A549 (cell line): Measurements from ENCODE around the gene APOL4. TPM values are rescaled to one million over a fixed set of nuclear protein-coding genes. Genes with fewer than 3 reads are reported as not detected.

Experiments used
- ATAC-seq, 2 experiments: fragments of 200-7000 bp in 1 of 2; fragments of >200 bp in 1 of 2; cut with Nextera tagmentation in 1 of 2; cut with Tn5 transposase in 1 of 2; 3 replicates each; pipeline versions ENCODE4 v1.8.0 to v1.9.1; 2018 to 2020; ENCODE audit warnings: mild to moderate bottlenecking in 1 of 2, moderate library complexity in 1 of 2
- CTCF ChIA-PET: fragments of 300-600 bp; sonication (Branson Sonifier 250); formaldehyde crosslinking; extraction: SDS; loops from one replicate; lab custom pipeline; 2021; ENCODE audit warnings: antibody characterized with exemption, inconsistent platforms; lab: Yijun Ruan, JAX
- POLR2A ChIA-PET: fragments of 350-600 bp; formaldehyde crosslinking; extraction: SDS; loops from one replicate; lab custom pipeline; 2021; ENCODE audit warnings: antibody characterized with exemption, inconsistent platforms; lab: Yijun Ruan, JAX
- DNase-seq, 2 experiments: peaks; one replicate each; pipeline versions ENCODE4 v3.0.0 to v3.0.0-alpha.2; 2011 to 2016; ENCODE audit warnings: low read depth in 1 of 2, low spot score in 1 of 2
- FAIRE-seq: peaks from 2 replicates; lab custom pipeline; 2011; peaks lifted over from hg19 to GRCh38; lab: Jason Lieb, UNC
- H3K27ac ChIP-seq, 2 experiments: fragments of >200 bp; sonication (Bioruptor Twin); formaldehyde crosslinking; 3 replicates each; pipeline ENCODE4 v1.5.1; 2016 to 2017
- H3K4me1 ChIP-seq: fragments of >200 bp; sonication (Bioruptor Twin); formaldehyde crosslinking; 3 replicates; pipeline ENCODE4 v1.6.1; 2016
- H3K4me2 ChIP-seq: fragments of >200 bp; sonication (Bioruptor Twin); formaldehyde crosslinking; 3 replicates; pipeline ENCODE4 v1.6.1; 2016
- H3K4me3 ChIP-seq: fragments of >200 bp; sonication (Bioruptor Twin); formaldehyde crosslinking; 3 replicates; pipeline ENCODE4 v1.5.1; 2016
- H3K9me3 ChIP-seq: fragments of >200 bp; sonication (Bioruptor Twin); formaldehyde crosslinking; 3 replicates; pipeline ENCODE4 v1.6.1; 2016
- BHLHE40 ChIP-seq: IDR thresholded peaks from 2 replicates; pipeline ENCODE4 v1.6.1; 2012; ENCODE audit warnings: low read depth, low read length, inconsistent platforms
- CBX2 ChIP-seq: fragments of 200-600 bp; sonication (generic); IDR thresholded peaks from 2 replicates; pipeline ENCODE4 v1.6.1; 2016; ENCODE audit warnings: low read depth, mild to moderate bottlenecking, borderline replicate concordance
- ESRRA ChIP-seq: fragments of 150-350 bp; IDR thresholded peaks from 2 replicates; pipeline ENCODE4 v1.6.1; 2014; ENCODE audit warnings: mild to moderate bottlenecking, low read length, borderline replicate concordance
- FOXS1 ChIP-seq: fragments of 250-450 bp; sonication (Bioruptor Pico); IDR thresholded peaks from 2 replicates; pipeline ENCODE4 v1.5.0; 2020; ENCODE audit warnings: mild to moderate bottlenecking, moderate library complexity
- HOXB5 ChIP-seq: fragments of 250-450 bp; sonication (Bioruptor Pico); IDR thresholded peaks from 2 replicates; pipeline ENCODE4 v1.5.0; 2020; ENCODE audit warnings: mild to moderate bottlenecking, moderate library complexity
- MAFK ChIP-seq: fragments of 450-650 bp; IDR thresholded peaks from 2 replicates; pipeline ENCODE4 v1.6.1; 2014; ENCODE audit not compliant: partially characterized antibody
- MAZ ChIP-seq: fragments of 150-350 bp; IDR thresholded peaks from 2 replicates; pipeline ENCODE4 v1.6.1; 2014; ENCODE audit warnings: antibody characterized with exemption, low read depth, low read length, borderline replicate concordance
- MYC ChIP-seq: IDR thresholded peaks from 2 replicates; pipeline ENCODE4 v1.6.1; 2012; ENCODE audit warnings: mild to moderate bottlenecking, inconsistent platforms, low read length, improper control_type of control experiment, borderline replicate concordance
- NFE2L2 ChIP-seq: fragments of 150-350 bp; conservative IDR thresholded peaks from 2 replicates; pipeline ENCODE4 v1.6.1; 2014; ENCODE audit warnings: low read length
- POLR2A ChIP-seq: IDR thresholded peaks from 2 replicates; pipeline ENCODE4 v1.6.1; 2012; ENCODE audit warnings: mild to moderate bottlenecking, low read length
- POLR2AphosphoS2 ChIP-seq: conservative IDR thresholded peaks from 2 replicates; pipeline ENCODE4 v1.6.1; 2012; ENCODE audit warnings: low read length, improper control_type of control experiment, inconsistent platforms
- RARB ChIP-seq: fragments of 250-450 bp; sonication (Bioruptor Pico); IDR thresholded peaks from 2 replicates; pipeline ENCODE4 v1.8.0; 2021; ENCODE audit warnings: mild to moderate bottlenecking, moderate library complexity
- TFCP2L1 ChIP-seq: fragments of 250-450 bp; sonication (Bioruptor Pico); IDR thresholded peaks from 2 replicates; pipeline ENCODE4 v1.5.0; 2021; ENCODE audit warnings: mild to moderate bottlenecking
- ZFP36 ChIP-seq: fragments of 450-650 bp; IDR thresholded peaks from 2 replicates; pipeline ENCODE4 v1.6.1; 2014; ENCODE audit warnings: borderline replicate concordance; ENCODE audit not compliant: partially characterized antibody
- ZSCAN20 ChIP-seq: fragments of 250-450 bp; sonication (Bioruptor Pico); IDR thresholded peaks from 2 replicates; pipeline ENCODE4 v1.8.0; 2022; ENCODE audit warnings: mild to moderate bottlenecking, moderate library complexity
- WGBS: methylation state at CpG from one replicate; pipeline ENCODE4 v1.1.6; 2017; ENCODE audit errors: missing lambda C conversion rate; 5-methylcytosine and 5-hydroxymethylcytosine counted together
- polyA plus RNA-seq, 4 experiments: library from polyadenylated mRNA; depleted of rRNA in 3 of 4; stranded (reverse); fragments of >200 nt; fragmentation: RNase III in 1 of 4; extraction: RNeasy Plus Mini Kit Qiagen cat#74134 plus additional on column Dnase treatment in 1 of 4; gene quantifications; 2 replicates in 3 of 4; 3 replicates in 1 of 4; pipeline ENCODE4 v1.2.3, GENCODE V29; 2011 to 2017
- TF ChIP-seq, protein P1 (sequence below): fragments of >200 bp; sonication (Bioruptor Twin); formaldehyde crosslinking; IDR thresholded peaks from 3 replicates; pipeline ENCODE4 v1.5.1; 2016
- TF ChIP-seq, protein P2 (sequence below): IDR thresholded peaks from 2 replicates; pipeline ENCODE4 v1.6.1; 2012; ENCODE audit warnings: low read depth, borderline replicate concordance
- TF ChIP-seq, protein P3 (sequence below): fragments of 150-350 bp; IDR thresholded peaks from 2 replicates; pipeline ENCODE4 v1.6.1; 2014; ENCODE audit warnings: low read depth, mild to moderate bottlenecking, low read length

APOL4 gene
- polyA plus RNA-seq, 2 of the 4 experiments (the other 2 are of a cell fraction): not detected

DNA sequence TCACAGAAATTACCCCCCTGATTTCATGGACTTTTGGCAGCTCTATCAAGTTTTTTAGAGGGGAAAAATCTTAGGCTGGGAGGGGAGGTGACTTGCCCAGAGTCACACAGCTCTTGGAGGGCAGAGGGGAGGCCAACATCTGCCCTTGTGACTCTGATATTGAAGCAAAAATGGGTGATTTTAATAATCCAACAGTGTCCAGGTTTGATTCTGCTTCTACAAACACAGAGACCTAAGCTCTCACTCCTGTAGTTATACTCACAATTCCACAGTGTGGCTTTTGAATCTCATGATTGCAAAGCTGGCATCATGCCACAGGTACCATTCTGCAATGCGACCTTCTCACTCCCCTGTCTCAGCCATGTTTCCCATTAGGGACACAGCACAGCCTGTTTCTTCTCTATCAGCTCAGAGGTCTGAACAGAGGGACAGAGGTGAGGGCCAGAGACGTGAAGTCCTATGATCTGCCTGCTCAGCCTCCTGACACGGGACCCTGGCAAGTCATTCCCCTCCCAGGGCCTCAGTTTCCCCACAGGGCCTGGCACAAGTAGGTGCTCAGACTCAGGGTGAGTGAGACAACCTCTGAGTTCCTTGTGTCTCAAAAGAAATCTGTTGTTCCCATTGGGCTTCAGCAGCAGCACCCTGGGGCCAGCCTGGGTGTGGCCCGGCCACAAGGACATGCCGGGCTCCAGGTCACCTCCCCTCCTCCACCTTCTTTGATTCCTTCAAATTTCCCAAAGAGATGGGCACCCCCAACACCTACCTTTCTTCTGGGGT lies 37.0 kb upstream of the APOL4 start:
- H3K4me1 ChIP-seq: peaks cover 18% of the 10 kb centered on the region
- peak overlapping the region; percentile 73 to 92 for H3K27ac ChIP-seq
- ATAC-seq (peak; percentile 21 to 47; a peak in 5 of 6 replicates), FAIRE-seq (no peak)
- peak overlapping the region; percentile 96 for H3K4me2 ChIP-seq
- peak overlapping the region; percentile 60 for H3K4me3 ChIP-seq
- POLR2A ChIA-PET: interaction anchor here (0.7 kb wide), 1 partner anchor 16 kb away, joined by 4 read pairs; no protein-coding TSS in a partner anchor
- no peaks in the 10 kb centered on the region for H3K9me3 ChIP-seq
- TF ChIP-seq POLR2AphosphoS2: no peak
- no peak for TF ChIP-seq TFCP2L1
- TF ChIP-seq, protein P1, sequence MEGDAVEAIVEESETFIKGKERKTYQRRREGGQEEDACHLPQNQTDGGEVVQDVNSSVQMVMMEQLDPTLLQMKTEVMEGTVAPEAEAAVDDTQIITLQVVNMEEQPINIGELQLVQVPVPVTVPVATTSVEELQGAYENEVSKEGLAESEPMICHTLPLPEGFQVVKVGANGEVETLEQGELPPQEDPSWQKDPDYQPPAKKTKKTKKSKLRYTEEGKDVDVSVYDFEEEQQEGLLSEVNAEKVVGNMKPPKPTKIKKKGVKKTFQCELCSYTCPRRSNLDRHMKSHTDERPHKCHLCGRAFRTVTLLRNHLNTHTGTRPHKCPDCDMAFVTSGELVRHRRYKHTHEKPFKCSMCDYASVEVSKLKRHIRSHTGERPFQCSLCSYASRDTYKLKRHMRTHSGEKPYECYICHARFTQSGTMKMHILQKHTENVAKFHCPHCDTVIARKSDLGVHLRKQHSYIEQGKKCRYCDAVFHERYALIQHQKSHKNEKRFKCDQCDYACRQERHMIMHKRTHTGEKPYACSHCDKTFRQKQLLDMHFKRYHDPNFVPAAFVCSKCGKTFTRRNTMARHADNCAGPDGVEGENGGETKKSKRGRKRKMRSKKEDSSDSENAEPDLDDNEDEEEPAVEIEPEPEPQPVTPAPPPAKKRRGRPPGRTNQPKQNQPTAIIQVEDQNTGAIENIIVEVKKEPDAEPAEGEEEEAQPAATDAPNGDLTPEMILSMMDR: no peak
- TF ChIP-seq MYC: no peak
- TF ChIP-seq HOXB5: no peak
- no peak for TF ChIP-seq FOXS1 (CRISPR knock-in tag)
- TF ChIP-seq, protein P2, sequence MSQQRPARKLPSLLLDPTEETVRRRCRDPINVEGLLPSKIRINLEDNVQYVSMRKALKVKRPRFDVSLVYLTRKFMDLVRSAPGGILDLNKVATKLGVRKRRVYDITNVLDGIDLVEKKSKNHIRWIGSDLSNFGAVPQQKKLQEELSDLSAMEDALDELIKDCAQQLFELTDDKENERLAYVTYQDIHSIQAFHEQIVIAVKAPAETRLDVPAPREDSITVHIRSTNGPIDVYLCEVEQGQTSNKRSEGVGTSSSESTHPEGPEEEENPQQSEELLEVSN: no peak
- no peak for TF ChIP-seq MAZ
- no peak for TF ChIP-seq CBX2
- TF ChIP-seq RARB: no peak
- TF ChIP-seq ESRRA: no peak
- TF ChIP-seq ZSCAN20 (CRISPR knock-in tag): no peak
- TF ChIP-seq, protein P3, sequence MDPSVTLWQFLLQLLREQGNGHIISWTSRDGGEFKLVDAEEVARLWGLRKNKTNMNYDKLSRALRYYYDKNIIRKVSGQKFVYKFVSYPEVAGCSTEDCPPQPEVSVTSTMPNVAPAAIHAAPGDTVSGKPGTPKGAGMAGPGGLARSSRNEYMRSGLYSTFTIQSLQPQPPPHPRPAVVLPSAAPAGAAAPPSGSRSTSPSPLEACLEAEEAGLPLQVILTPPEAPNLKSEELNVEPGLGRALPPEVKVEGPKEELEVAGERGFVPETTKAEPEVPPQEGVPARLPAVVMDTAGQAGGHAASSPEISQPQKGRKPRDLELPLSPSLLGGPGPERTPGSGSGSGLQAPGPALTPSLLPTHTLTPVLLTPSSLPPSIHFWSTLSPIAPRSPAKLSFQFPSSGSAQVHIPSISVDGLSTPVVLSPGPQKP: no peak
- TF ChIP-seq, all 56 proteins: peak for 0
- DNase-seq: no peak
- 11% methylated on average over 5 of the region's 5 CpGs for WGBS
- CTCF ChIA-PET: interaction anchor here (0.7 to 2.9 kb wide), 25 partner anchors 11 to 90 kb away, joined by 3 to 14 read pairs (median 4); partner anchors contain the start of genes APOL1 and APOL4

GRCh38 chr22:36237462-36238372 lies 36.1 kb upstream of the APOL4 start:
- H3K4me3 ChIP-seq: peak overlapping the region; percentile 60; the same call in 2 of the 3 replicates
- POLR2A ChIA-PET: no interaction called here
- ATAC-seq (no peak), DNase-seq (no peak), FAIRE-seq (no peak)
- peak overlapping the region; percentile 96 for H3K4me2 ChIP-seq
- peak overlapping the region; percentile 73 to 92 for H3K27ac ChIP-seq
- WGBS: 94% methylated on average over 12 of the region's 12 CpGs
- CTCF ChIA-PET: interaction anchor here (0.7 to 2.9 kb wide), 6 partner anchors 20 to 60 kb away, joined by 3 to 14 read pairs (median 4); no protein-coding TSS in a partner anchor
- no peaks in the 10 kb centered on the region for H3K9me3 ChIP-seq
- TF ChIP-seq BHLHE40: no peak
- no peak for TF ChIP-seq POLR2A
- TF ChIP-seq ZFP36: no peak
- TF ChIP-seq NFE2L2: no peak
- no peak for TF ChIP-seq MAFK
- TF ChIP-seq, protein P1: no peak
- H3K4me1 ChIP-seq: peaks cover 18% of the 10 kb centered on the region
